Stimulated activated CD8-positive, alpha-beta memory T cell treated with anti-CD3 and anti-CD28 coated beads, Interleukin-7, amount 100 ng/mL, for 48 hours (primary cell): ENCODE data around the gene P3H1.

Experiments
- DNase-seq, 2 donors: peaks; one replicate each; pipeline ENCODE4 v3.0.0-alpha.2; 2020; ENCODE audit warnings: low read depth in 1 of 2; ENCODE audit errors: extremely low read depth in 1 of 2

Gene P3H1

DNA sequence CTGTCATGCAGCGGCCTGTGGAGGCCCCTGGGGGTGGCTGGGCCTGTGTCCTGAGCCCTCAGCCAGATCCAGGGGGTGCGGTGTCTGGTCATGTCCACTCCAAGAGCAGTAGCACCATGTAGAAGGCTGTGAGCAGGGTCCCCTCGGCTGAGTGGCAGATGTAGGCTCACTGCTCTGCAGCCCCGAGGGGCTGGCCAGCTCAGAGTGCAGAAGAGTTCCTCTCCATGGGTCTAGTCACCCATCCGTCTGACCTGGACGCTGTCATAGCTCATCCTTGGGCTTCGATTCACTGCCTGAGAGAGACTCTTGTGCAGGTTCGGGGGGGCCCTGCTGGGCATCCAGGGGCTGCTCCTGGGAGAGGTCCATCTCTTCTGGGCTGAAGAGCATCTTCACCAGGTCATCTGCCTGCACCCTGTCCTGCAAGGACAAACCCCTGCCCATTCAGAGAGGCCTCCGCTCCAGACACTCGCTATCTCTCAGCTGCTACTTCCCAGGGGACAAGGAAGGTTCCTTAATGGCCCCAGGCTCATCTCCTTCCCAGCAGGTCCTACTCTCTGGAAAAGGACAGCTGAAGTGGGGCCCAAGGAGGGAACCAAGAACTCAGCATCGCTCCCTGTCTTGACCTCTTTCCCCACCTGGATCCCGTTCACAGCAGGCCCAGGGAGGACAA lies 20.3 kb downstream of the P3H1 start:
- DNase-seq: no peak

DNA sequence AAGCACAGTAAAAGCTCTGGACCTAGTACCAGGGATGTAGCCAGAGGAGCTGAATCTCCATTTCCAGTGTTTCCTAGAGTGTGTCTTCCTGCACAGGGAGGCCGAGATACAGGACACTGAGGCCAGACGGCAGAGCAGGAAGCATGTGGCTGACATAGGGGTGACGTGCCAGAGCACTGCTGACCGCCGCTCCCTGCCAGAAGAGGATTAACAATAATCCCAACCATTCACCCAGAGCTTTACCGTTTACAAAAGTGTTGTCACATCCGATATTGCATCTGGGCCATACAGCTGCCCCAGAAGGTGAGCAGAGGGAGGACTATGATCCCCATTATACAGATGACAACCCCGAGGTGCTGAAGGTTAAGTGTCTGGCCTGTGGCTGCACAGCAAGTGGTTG lies 21.0 kb downstream of the P3H1 start:
- no peak for DNase-seq

DNA sequence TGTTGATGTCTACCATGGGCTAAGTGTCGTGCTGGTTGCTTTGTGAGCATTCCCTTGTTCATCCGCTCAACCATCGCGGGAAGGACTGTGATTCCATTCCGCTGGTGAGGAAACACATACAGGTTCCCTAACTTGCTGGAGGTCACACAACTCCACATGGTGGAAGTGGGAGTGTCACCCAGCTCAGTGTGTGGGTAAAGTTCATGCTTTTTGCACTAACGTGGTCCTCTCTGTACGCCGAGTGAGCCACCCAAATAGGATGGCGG lies 22.7 kb downstream of the P3H1 start:
- DNase-seq: no peak

DNA sequence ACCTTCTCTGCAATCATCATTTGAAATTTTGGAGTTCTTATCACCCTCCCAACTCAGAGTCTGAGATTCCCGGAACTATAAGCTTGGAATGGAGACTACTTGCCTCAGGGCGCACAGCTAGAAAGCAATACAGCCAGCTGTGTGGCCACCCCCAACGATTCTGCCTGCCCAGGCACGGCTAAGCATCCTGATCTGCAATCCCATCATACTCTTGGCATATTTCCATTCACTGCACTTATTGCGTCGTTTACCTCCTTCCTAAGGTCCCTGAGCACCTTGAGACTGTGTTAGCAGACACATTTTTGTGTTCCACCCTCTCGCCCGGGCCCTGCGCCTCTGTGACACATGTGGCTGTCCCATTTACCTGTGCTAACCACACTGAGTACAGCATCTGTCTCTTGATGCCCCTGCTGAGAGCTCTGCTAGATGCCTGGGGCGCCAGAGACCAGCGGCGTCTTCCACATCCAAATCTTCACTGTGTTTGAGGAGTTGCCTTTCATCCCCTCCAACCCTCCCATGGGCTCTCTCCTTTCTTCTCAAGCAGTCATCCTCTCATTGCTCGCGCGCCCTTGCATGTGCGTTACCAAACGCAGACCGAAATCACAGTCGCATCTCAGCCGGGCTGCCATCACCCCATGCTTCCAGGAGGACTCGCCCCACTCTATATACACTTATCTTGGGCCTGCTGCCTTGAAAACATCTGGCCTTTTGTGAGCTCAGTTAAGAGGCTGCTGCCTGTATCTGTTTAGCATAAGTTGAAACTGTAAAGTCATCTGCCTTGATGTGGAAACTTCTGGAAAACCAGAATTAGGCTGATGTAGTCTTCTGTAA lies 23.3 kb downstream of the P3H1 start:
- no peak for DNase-seq

GRCh38 chr1:42742617-42743316 lies 24.1 kb downstream of the P3H1 start:
- no peak for DNase-seq

DNA sequence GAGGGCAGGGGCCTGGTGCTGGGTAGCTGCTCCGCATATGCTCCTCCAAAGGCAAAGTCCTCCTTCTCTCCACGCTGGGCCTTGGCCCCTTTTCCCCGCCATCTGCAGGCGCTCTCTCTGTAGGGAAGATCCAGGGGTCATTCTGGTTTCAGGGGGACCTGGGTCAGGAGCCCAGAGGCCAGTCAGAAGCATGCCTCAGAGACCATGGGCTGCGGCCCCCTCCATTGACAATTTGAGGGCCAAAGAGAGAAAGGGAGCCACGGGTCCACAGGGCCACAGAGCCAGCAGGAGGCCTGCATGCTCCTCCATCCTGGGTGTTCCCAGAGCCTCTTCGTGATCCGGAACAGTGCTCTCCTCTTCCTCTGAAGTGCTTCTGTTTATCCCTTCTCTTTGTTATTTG lies 24.7 kb downstream of the P3H1 start:
- DNase-seq: no peak

GRCh38 chr1:42741706-42742105 lies 25.1 kb downstream of the P3H1 start:
- DNase-seq: no peak

GRCh38 chr1:42740851-42741580 lies 25.8 kb downstream of the P3H1 start:
- DNase-seq: no peak

DNA sequence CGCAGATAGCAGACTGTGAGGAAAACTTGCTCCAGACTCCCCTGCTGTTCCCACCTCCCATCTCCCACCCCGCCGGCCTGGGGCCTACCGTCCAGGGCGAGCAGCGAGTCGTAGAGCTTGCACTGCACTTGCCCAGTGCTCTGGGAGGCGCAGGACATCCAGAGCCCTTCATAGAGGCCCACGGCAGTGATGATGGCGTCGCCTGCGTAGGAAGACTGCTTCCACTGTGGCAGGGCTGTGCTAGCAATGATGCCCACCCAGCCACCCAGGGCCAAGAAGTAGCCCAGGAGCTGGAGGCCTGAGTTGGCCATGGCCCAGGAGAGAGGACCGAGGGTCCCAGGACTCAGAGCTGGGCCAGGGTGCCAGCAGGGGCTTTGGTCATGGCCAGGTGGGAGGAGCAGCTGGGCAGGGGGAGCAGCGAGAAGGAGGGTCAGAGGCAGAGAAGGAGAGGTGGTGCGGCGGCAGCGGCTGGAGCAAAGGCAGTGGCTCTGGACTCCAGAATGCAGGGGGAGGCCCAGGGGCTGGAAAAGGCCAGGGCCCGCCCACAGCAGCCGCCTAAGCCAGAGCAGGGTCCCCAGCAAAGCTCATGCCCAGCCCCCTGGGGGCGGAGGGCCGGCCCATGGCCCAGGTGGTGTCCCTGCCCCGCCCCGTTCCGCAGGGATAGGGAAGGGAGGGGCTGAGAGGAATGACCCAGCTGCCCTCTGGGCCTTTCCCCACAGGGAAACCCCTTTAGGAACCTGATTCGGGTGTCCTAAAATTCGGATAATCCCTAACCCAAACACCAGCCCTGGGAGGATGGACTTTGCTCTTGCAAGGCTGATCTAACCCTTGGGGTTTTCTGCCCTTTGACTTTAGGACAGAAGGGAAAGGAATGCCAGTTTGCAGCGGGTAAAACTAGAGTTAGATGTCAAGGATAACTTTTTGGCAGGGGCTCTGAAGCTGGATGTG lies 26.8 kb downstream of the P3H1 start, which contains the start of gene CLDN19:
CLDN19 (minus strand) TSS at position 484 of the 948 bp plus-strand sequence; CDS start at position 311, 173 bp downstream.
- no peak for DNase-seq

DNA sequence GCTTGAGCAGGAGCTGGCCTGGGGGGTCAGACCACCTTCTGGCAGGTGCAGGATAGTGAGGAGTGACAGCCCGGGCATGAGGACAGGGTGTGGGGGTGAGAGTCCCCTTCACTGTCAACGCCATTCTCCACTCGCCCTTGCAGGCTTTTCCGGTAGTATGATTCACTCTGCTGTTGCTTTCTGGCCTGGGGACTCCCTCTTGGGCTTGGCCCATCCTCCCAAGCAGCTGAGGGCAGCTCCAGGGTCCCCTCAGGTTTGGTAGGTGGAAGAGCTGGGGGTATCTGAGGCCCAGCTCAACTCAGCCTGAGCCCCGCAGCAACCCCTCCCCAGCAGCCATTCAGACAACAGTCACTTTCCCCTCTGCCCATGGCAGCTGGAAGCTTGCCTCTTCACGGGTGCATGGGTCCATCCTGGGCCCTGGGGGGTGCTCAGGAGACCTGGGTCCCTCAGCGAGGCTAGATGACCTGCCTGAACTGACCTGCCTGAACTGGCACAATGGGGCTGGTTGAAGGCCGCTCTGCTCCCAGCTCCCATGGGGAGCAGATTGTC lies 28.1 kb downstream of the P3H1 start:
- no peak for DNase-seq

DNA sequence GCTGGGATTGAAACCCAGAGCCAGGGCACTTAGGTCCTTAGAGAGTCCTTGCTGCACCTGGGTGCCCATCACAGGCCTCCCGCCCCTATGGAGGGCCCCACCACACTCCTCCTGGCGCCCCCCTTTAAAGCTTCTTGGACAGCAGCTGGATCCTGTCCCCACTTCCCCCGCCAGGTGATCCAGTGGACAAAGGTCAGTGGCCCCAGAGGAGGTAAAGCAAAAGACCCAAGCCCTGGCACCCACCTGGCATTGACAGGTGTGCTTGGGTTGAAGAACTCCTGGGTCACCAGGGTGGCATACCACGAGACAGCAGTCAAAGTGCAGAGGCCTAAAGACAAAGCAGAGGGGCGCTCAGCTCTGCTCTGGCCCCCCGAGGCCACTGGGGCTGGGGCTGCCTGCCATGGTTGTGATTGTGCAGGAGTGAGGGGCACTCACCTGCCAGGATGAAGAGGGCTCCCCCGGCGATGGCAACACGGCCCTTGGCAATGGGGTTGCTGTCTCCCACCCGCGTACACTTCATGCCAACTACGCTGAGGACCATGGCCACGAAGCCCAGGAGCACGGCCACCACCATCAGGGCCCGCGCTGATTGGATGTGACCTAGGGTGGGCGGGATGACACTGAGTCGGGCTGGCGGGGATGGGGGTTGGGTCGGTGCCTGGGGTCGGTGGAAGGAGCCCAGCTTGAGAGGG lies 28.7 kb downstream of the P3H1 start:
- no peak for DNase-seq

- DNase-seq: no peak
Observed at GRCh38 chr1:42737257-42737656, 29.6 kb downstream of the P3H1 start.

DNA sequence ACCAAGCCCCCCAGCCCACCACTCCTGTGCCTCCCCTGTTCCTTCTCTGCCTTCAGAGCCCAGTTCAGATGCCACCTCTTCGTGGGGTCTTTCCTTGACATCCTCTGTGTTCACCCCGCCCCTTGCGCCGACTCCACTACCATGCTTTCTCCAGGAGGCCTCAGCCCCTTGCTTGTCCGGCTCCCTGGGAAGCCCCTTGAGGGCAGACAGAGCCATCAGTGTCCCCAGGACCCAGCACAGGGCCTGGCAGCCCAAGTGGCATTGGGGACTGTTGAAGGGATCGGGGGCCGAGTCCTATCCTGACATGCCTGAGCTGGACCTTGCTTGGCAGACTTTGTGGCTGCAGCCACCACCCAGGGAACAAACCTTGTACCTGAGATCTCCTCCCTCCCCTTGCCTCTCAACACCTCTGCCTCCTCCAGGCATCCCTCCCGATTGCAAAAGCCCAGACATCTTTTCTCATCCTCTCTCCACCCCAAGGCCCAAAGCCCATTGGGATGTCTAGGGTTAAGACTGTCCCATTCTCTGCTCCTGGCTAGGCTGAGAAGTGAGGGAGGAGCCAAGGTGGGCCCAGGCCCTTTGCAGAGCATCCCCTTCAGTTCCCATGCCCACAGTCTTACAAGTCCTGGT lies 30.1 kb downstream of the P3H1 start:
- no peak for DNase-seq

- no peak for DNase-seq
Observed at GRCh38 chr1:42736152-42736551, 30.7 kb downstream of the P3H1 start.

GRCh38 chr1:42735477-42736105 lies 31.2 kb downstream of the P3H1 start:
- no peak for DNase-seq

- no peak for DNase-seq
Observed at GRCh38 chr1:42735056-42735455, 31.8 kb downstream of the P3H1 start.

GRCh38 chr1:42734201-42735035 lies 32.4 kb downstream of the P3H1 start:
- no peak for DNase-seq
